ENCODE measurements around the gene HELB.
A peak's percentile ranks its signal among the peaks of the same experiment; 100 is the strongest.

The HELB gene

GRCh38 chr12:66301944-66302826 is at the start of gene HELB (continued):
- peak; percentile 74 for TF ChIP-seq HIC1 (tag by site-specific recombination; IDR thresholded peaks at IDR 0.05)
- no peak for TF ChIP-seq ZNF366 (tag by site-specific recombination; conservative IDR thresholded peaks at IDR 0.05)
- peak; percentile 52; the same call in 1 of the 2 replicates for TF ChIP-seq ZNF692 (tag by site-specific recombination; IDR thresholded peaks at IDR 0.05)

- Histone ChIP-seq H3K4me1 (ENCODE audit: control insufficient read depth, insufficient read depth, low read length) (no peaks in the 10 kb centered on the region), H3K4me3 (ENCODE audit: low read depth, low read length) (no peak overlapping the region), H3K36me3 (ENCODE audit: control insufficient read depth in 2 of 2, insufficient read depth in 1 of 2, low read length in 2 of 2) (no peaks in the 10 kb centered on the region), H3K27ac (ENCODE audit: extremely low read depth, low read depth, low read length) (no peak overlapping the region), H3K9me3 (ENCODE audit: control insufficient read depth, insufficient read depth, low read depth, low read length) (no peaks in the 10 kb centered on the region)
- POLR2A ChIA-PET: no interaction called here
- TF ChIP-seq SCRT1 (tag by site-specific recombination; IDR thresholded peaks at IDR 0.05; ENCODE audit: borderline replicate concordance) (no peak), ZNF624 (tag by site-specific recombination; IDR thresholded peaks at IDR 0.05) (no peak), ZNF302 (tag by site-specific recombination; IDR thresholded peaks at IDR 0.05; ENCODE audit: low read depth) (no peak), ZNF600 (tag by site-specific recombination; IDR thresholded peaks at IDR 0.05) (no peak), TSHZ1 (tag by site-specific recombination; IDR thresholded peaks at IDR 0.05; ENCODE audit: borderline replicate concordance) (no peak), ZNF843 (tag by site-specific recombination; IDR thresholded peaks at IDR 0.05) (no peak)
- CTCF ChIA-PET: no interaction called here
These were observed 49.5 kb upstream of the HELB start for GRCh38 chr12:66252771-66253170.

- H3K9me3 ChIP-seq (ENCODE audit: control insufficient read depth, insufficient read depth, low read depth, low read length): no peaks in the 10 kb centered on the region
- CTCF ChIA-PET: no interaction called here
- no peaks in the 10 kb centered on the region for H3K36me3 ChIP-seq (ENCODE audit: control insufficient read depth in 2 of 2, insufficient read depth in 1 of 2, low read length in 2 of 2)
- H3K27ac ChIP-seq (ENCODE audit: extremely low read depth, low read depth, low read length): no peak overlapping the region
- POLR2A ChIA-PET: no interaction called here
- no peak overlapping the region for H3K4me3 ChIP-seq (ENCODE audit: low read depth, low read length)
- no peaks in the 10 kb centered on the region for H3K4me1 ChIP-seq (ENCODE audit: control insufficient read depth, insufficient read depth, low read length)
- TF ChIP-seq PRDM6 (tag by site-specific recombination; IDR thresholded peaks at IDR 0.05) (no peak), ELK4 (IDR thresholded peaks at IDR 0.05; ENCODE audit: borderline replicate concordance, low read depth, low read length) (no peak), ZNF521 (tag by site-specific recombination; IDR thresholded peaks at IDR 0.05) (no peak), ZNF580 (tag by site-specific recombination; IDR thresholded peaks at IDR 0.05) (no peak), ZNF23 (tag by site-specific recombination; IDR thresholded peaks at IDR 0.05; ENCODE audit: borderline replicate concordance) (no peak), ZBTB6 (tag by site-specific recombination; IDR thresholded peaks at IDR 0.05) (no peak), ZNF843 (tag by site-specific recombination; IDR thresholded peaks at IDR 0.05) (no peak), ATF2 (tag by site-specific recombination; IDR thresholded peaks at IDR 0.05; ENCODE audit: low read depth) (no peak)
These were observed 46.6 kb upstream of the HELB start for GRCh38 chr12:66255737-66256136.
